GM19023 (cell line): ENCODE measurements around the gene CUX1.
A peak's percentile ranks its signal among the peaks of the same experiment; 100 is the strongest.

Experiments used
- ATAC-seq: cut with Tn5 transposase; IDR thresholded peaks from one replicate; pipeline ENCODE4 v1.9.1; 2021; ENCODE audit warnings: mild to moderate bottlenecking, moderate library complexity; ENCODE audit not compliant: unreplicated experiment

The CUX1 gene

GRCh38 chr7:102275123-102275703 is 457.8 kb downstream of the CUX1 start:
- no peak for ATAC-seq

- ATAC-seq: no peak
Observed at GRCh38 chr7:102277901-102278300, 460.5 kb downstream of the CUX1 start.

DNA sequence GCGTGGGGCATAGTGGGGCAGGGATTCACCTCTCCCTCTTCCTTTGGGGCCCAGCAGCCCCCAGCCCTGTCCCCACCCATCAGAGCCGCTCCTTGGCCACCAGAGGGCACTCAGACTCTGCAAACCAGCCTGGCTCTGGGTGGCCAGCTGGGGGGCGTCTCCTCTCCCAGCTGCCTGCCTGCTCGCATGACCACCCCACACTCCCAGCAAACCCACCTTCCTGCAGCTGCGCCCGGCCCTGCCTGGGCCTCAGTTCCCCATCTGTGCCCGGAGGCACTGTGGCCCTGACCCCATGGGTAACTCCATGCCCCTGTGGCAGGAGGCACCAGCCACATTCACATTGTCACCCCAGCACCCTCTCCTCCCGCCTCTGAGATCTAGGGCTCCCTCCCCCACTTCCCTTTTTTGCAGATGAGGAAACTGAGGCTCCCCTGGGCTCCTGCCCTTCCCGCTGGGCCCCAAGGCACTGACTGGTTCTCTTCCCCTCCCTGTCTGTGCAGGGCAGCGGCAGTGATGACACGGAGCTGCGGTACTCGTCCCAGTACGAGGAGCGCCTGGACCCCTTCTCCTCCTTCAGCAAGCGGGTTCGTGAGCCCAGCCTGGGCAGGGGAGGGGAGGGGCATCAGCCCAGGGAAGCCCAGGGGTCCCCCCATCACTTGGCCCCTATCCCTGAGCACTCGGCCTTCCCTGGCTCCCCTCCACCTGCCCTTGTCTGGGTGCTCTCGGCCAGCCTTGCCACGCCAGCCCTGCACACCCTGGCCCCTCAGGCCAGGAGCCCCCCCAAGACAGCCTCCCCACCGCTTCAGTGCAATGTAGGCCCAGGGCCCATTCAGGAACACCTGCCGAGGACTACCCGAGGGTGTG is 462.3 kb downstream of the CUX1 start:
- ATAC-seq: peak; percentile 59

GRCh38 chr7:102280521-102280920 is 463.1 kb downstream of the CUX1 start:
- no peak for ATAC-seq

- ATAC-seq: no peak
Observed at GRCh38 chr7:102281785-102282184, 464.4 kb downstream of the CUX1 start.

GRCh38 chr7:102282465-102283362 is 465.3 kb downstream of the CUX1 start:
- ATAC-seq: no peak

DNA sequence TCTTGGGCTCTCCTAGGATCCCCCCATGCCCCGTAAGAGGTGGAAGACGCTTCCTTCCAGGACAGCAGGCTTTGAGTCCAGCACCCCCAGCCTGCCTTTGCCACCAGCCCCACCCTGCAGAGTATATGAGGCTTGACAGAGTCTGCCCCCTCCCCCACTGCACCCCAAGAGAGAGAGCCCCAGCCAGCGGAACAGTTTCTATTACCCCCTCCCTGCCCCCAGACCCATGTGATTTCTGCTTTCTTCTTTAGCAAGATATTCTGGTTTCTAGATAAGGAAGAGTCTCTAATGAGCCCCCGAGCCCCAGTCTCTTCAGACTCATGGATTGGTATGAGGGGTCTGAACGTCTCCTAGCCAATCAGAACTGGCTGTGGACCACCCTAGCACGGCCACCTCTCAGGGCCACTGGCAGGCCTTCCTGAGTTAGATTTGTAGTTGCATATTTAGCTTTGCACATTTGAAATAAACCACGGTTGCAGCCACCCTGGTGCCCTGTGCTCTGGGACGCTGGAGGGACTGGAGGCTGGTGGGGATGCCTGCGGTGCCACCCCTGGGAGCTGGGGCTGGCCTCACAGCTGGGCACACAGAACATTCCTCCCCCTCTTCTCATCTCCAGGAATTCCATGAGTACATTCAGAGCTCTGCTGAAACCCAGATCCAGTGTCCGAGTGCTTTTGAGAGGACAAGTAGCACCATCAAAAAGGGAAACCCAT is 466.2 kb downstream of the CUX1 start:
- ATAC-seq: no peak

- ATAC-seq: no peak
Observed at GRCh38 chr7:102284399-102284798, 467.0 kb downstream of the CUX1 start.

- ATAC-seq: no peak
Observed at GRCh38 chr7:102284891-102285539, 467.6 kb downstream of the CUX1 start.

DNA sequence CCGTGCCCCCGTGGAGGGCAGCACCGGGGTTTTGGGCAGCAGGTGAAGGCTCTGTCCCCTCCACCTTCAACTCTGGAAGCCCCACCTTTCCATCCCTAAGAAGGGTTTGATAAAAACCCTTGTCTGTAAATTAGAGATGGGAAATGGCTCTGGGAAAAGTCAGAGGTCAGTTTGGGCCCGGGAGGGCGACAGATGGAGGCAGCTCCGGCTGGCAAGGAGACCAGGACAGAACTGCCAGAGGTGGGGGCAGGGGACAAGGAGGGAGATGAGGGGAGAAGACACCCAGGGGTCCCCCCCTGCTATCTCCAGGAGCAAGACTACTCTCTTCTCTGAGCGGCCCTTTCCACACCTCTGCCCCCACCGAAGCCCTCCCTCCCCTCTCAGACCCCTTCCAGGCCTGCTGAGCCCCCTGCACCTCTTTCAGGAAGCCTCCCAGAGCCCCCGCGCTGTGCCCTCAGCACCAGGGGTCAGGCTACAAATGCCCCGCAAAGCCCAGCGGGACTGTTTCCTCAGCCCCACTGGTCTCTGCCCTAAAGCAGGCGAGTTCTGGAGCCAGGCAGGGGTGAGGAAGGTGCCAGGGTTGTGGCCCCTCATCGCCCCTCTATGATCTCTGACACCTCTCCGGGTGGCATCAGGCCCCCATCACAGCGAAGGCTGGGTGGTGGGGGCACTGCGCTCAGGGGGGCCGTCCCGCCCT is 468.3 kb downstream of the CUX1 start:
- ATAC-seq: no peak

- peak; percentile 22 for ATAC-seq
Observed at GRCh38 chr7:102286237-102287110, 469.0 kb downstream of the CUX1 start, which contains the start of gene SH2B2. SH2B2 (plus strand) TSS chr7:102286868; CDS start chr7:102300551, 13,683 bp downstream.

DNA sequence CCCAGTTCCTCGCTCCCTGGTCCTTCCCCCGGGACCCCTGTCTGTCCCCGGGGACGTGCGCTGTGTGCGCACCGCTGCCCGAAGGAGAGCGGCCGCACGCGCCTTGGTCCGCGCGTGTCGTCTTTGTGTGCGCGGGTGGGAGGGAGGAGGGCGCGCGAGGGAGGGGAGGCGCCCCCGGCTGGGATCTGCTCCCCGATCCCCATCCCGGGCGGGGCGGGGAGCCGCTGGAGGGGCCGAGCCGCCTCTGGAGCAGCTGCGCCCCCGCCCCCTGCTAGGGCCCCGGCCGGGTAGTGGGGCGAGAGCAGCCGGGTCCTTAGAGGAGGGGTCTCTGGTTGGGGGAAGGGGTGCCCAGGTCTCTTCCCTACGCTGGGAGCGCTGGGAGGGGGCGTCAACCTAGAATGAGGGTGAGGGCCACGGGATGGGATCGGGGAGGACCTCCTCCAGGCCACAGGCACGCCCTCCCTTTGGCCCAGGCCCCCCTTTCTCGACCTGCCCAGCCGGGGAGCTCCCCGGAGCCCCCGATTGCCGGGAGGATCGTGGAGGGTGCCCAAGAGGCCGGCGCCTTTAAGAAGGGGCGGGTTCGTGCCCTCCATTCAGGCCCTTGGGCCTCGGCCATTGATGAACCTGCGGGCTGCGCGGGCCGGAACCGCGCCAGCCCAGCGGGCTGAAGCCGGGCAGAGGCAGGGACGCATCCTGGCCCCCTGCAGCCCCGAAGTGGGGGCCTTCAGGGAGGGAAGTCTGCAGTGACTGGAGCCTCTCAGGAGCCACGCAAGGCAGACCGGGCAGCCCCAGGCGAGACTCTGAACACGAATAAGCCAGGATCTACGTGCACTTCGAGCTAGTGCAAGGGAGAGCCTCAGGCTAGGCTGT is 469.9 kb downstream of the CUX1 start:
- ATAC-seq: peak; percentile 5

GRCh38 chr7:102287981-102288278 is 470.5 kb downstream of the CUX1 start:
- no peak for ATAC-seq

GRCh38 chr7:102288285-102288930 is 471.0 kb downstream of the CUX1 start:
- no peak for ATAC-seq

DNA sequence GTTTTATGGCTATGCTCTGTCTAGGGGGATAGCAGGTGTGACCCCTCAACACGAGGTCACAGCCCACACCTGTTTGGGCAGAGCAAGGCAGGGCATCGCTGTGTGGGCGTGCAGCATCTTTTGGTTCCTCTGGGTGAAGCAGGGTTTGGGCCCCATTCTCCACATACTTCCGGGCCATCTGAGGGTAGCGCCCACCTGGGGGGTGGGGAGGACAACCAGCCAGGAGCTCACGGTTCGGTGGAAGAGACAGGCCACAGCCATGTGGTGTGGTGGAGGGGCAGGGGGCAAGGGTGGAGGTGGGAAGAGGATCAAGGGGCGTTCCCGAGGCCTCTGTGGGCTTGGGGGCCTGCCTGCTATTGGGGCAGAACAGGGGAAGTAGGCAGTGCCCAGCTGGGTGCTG is 471.6 kb downstream of the CUX1 start:
- no peak for ATAC-seq

DNA sequence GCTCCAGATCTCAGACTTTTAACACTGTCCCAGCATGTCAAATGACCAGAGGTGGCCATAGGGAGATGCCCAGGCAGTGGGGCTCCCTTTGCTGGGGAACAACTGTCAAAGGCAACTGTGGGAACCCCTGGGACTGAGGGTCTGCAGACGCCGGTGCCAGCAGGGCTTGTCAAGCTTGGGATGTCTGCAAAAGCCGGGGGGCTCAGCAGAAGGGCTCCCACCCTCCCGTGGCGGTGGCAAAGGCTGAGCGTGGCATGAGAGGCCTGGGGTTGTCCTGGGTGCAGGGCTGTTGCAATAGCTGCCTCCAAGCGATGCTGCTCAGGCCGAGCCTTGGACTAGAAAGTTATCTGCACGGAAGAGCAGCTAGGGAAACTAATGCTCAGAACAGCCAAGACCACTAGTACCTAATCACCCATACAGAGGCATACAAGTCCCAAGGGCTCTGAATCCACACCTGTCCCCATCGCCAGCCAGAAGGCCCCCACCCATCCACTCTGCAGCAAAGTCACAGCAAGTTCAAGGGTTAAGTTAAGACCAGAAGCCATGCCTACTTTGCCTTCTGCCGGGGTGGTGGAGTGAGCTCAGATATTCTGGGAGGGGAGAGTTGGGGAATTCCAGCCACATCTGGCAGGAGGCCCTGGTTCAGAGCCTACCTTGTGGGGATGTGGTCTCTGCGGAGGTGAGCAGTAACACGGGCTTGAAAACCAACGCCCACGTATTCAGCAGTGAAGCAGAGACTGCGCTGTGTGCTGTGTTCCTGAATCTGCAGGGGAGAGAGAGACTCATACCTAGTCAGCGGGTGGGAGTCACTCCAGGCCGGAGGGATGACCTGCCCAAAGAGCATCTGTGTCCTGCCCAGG is 473.9 kb downstream of the CUX1 start:
- peak; percentile 42 for ATAC-seq

DNA sequence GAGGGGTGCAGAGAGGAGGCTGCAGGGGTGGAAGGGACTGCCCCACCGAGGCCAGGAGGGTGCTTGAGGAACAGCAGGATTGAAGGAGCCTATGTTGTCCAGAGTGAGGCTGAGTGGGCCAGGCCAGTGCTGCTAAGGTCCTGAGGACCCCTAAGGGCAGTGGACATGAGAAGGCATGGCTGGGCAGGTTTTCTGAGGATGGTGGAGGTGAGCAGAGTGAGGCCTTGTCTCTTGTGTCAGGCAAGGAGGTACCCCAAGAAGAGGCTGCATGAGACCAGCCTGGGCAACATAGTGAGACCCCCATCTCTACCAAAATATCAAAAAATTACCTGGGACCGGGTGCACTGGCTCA is 474.5 kb downstream of the CUX1 start:
- ATAC-seq: no peak
